Forelimb muscle (tissue), 1 donor: ENCODE measurements around the gene R3HDM2. TPM values are rescaled to one million over a fixed set of nuclear protein-coding genes. Genes with fewer than 3 reads are reported as not detected.

Experiments used
- DNase-seq: peaks from one replicate; pipeline ENCODE4 v3.0.0-alpha.2; 2013; ENCODE audit warnings: low read depth
- polyA plus RNA-seq: library from polyadenylated mRNA; unstranded; fragments of 120-200 nt; gene quantifications from one replicate; pipeline ENCODE4 v1.2.1, GENCODE V29; 2013; ENCODE audit not compliant: insufficient read length

Gene R3HDM2
- polyA plus RNA-seq, 1 donor, result 50.1 TPM

- no peak for DNase-seq
These were observed 213.6 kb downstream of the R3HDM2 start for GRCh38 chr12:57216921-57217879.

- no peak for DNase-seq
These were observed 214.6 kb downstream of the R3HDM2 start, which contains the start of gene NXPH4 for GRCh38 chr12:57216014-57216911. TSS of gene NXPH4 (plus strand) at chr12:57216794. CDS start at chr12:57216970, 176 bp downstream.

- DNase-seq, result no peak
These were observed 215.2 kb downstream of the R3HDM2 start for GRCh38 chr12:57215668-57216013.

- DNase-seq, result no peak
These were observed 215.8 kb downstream of the R3HDM2 start for GRCh38 chr12:57215065-57215464.

- DNase-seq, result no peak
These were observed 216.5 kb downstream of the R3HDM2 start for GRCh38 chr12:57214398-57214781.

- no peak for DNase-seq
These were observed 217.0 kb downstream of the R3HDM2 start for GRCh38 chr12:57213763-57214397.

- no peak for DNase-seq
These were observed 217.7 kb downstream of the R3HDM2 start for GRCh38 chr12:57213058-57213715.

GRCh38 chr12:57212701-57213057 is 218.2 kb downstream of the R3HDM2 start:
- DNase-seq, result no peak

- DNase-seq, result no peak
These were observed 218.8 kb downstream of the R3HDM2 start for GRCh38 chr12:57211791-57212700.

- no peak for DNase-seq
These were observed 219.7 kb downstream of the R3HDM2 start for GRCh38 chr12:57210926-57211692.

- DNase-seq, result no peak
These were observed 220.4 kb downstream of the R3HDM2 start for GRCh38 chr12:57210461-57210860.

- DNase-seq, result no peak
These were observed 220.9 kb downstream of the R3HDM2 start for GRCh38 chr12:57209916-57210315.

- DNase-seq, result no peak
These were observed 222.1 kb downstream of the R3HDM2 start for GRCh38 chr12:57208631-57209282.

- DNase-seq, result no peak
These were observed 222.9 kb downstream of the R3HDM2 start for GRCh38 chr12:57207731-57208630.

GRCh38 chr12:57205931-57206330 is 224.9 kb downstream of the R3HDM2 start:
- no peak for DNase-seq

GRCh38 chr12:57205186-57205585 is 225.7 kb downstream of the R3HDM2 start:
- no peak for DNase-seq

- DNase-seq, result no peak
These were observed 226.4 kb downstream of the R3HDM2 start for GRCh38 chr12:57204454-57204853.

- DNase-seq, result no peak
These were observed 227.1 kb downstream of the R3HDM2 start for GRCh38 chr12:57203791-57204190.
